ENCODE measurements around the gene ABCF2. TPM values are rescaled to one million over a fixed set of nuclear protein-coding genes. Genes with fewer than 3 reads are reported as not detected.
A peak's percentile ranks its signal among the peaks of the same experiment; 100 is the strongest.

Gene ABCF2
- total and polyA plus RNA-seq, 12 donors: 13.0 to 35.2 (median 29.5) TPM

- H3K36me3 ChIP-seq: no peaks in the 10 kb centered on the region
- peak overlapping the region in 7 of 10 donors; percentile 59 to 86 (median 73) for H3K4me3 ChIP-seq
- TF ChIP-seq CTCF (IDR thresholded peaks at IDR 0.05): no peak
- 53 to 55% methylated on average over 17 of the region's 17 CpGs for WGBS, 2 donors
- ATAC-seq: no peak
- no peak for DNase-seq
- H3K4me1 ChIP-seq: peaks cover 5 to 69% (median 45%) of the 10 kb centered on the region in 9 donors
- peaks cover 0 to 49% (median 0%) of the 10 kb centered on the region in 7 donors for H3K27me3 ChIP-seq
- H3K9me3 ChIP-seq: no peaks in the 10 kb centered on the region
- intact Hi-C loops (cut with DNase I): loop anchor here in 2 of 10 donors (1.0 to 5.0 kb wide), 2 partner anchors 21 to 49 kb away; no protein-coding TSS in a partner anchor
- H3K27ac ChIP-seq: peak overlapping the region in 8 of 10 donors; percentile 92 to 98 (median 97)
Measured at GRCh38 chr7:151252961-151253711, 26.1 kb upstream of the ABCF2 start.

- H3K4me3 ChIP-seq: peak overlapping the region; percentile 30 to 86 (median 67)
- no peak for TF ChIP-seq CTCF (IDR thresholded peaks at IDR 0.05)
- peak overlapping the region; percentile 80 to 98 (median 96) for H3K27ac ChIP-seq
- peaks cover 5 to 75% (median 51%) of the 10 kb centered on the region in 9 donors for H3K4me1 ChIP-seq
- no peaks in the 10 kb centered on the region for H3K9me3 ChIP-seq
- ATAC-seq: peak in 1 of 8 donors; percentile 4
- intact Hi-C loops (cut with DNase I): loop anchor here in 1 of 10 donors (5.0 kb wide), 1 partner anchor 50 kb away; no protein-coding TSS in a partner anchor
- peaks cover 0 to 55% (median 0%) of the 10 kb centered on the region in 7 donors for H3K27me3 ChIP-seq
- 19 to 26% methylated on average over 9 of the region's 9 CpGs for WGBS, 2 donors
- DNase-seq: no peak
- H3K36me3 ChIP-seq: no peaks in the 10 kb centered on the region
Measured at GRCh38 chr7:151252561-151252835, 25.5 kb upstream of the ABCF2 start.

- peak; percentile 76 to 83 for DNase-seq
- WGBS, 2 donors: 1% methylated on average over 75 to 77 of the region's 79 CpGs
- peak; percentile 34 to 64 (median 60) for ATAC-seq
- H3K27me3 ChIP-seq: peaks cover 0 to 58% (median 0%) of the 10 kb centered on the region in 7 donors
- H3K27ac ChIP-seq: peak overlapping the region; percentile 80 to 98 (median 96)
- intact Hi-C loops (cut with DNase I): loop anchor here in 1 of 10 donors (5.0 kb wide), 1 partner anchor 50 kb away; no protein-coding TSS in a partner anchor
- no peaks in the 10 kb centered on the region for H3K9me3 ChIP-seq
- TF ChIP-seq CTCF (IDR thresholded peaks at IDR 0.05): no peak
- peak overlapping the region; percentile 30 to 86 (median 67) for H3K4me3 ChIP-seq
- peaks cover 9 to 78% (median 57%) of the 10 kb centered on the region in 9 donors for H3K4me1 ChIP-seq
- no peaks in the 10 kb centered on the region for H3K36me3 ChIP-seq
Measured at GRCh38 chr7:151251689-151252560, 24.9 kb upstream of the ABCF2 start.

GRCh38 chr7:151251328-151251688 is 24.3 kb upstream of the ABCF2 start:
- DNase-seq (peak in 1 of 2 donors; percentile 63), ATAC-seq (no peak)
- Histone ChIP-seq H3K27ac (peak overlapping the region; percentile 80 to 98 (median 96)), H3K4me3 (peak overlapping the region; percentile 26 to 86 (median 67)), H3K27me3 (peaks cover 0 to 60% (median 0%) of the 10 kb centered on the region in 7 donors), H3K36me3 (no peaks in the 10 kb centered on the region), H3K9me3 (no peaks in the 10 kb centered on the region), H3K4me1 (peaks cover 12 to 79% (median 63%) of the 10 kb centered on the region in 9 donors)
- WGBS, 2 donors: 3 to 5% methylated on average over 18 to 19 of the region's 19 CpGs
- no peak for TF ChIP-seq CTCF (IDR thresholded peaks at IDR 0.05)
- intact Hi-C loops (cut with DNase I): loop anchor here in 1 of 10 donors (5.0 kb wide), 1 partner anchor 51 kb away; no protein-coding TSS in a partner anchor

All from heart right ventricle (tissue), 16 donors.